GM23338 (cell line): Measurements from ENCODE around the gene POLR2H.

ENCODE experiments used
- CREB1 ChIP-seq: fragments of 250-450 bp; sonication (Bioruptor Pico); IDR thresholded peaks from 2 replicates; pipeline ENCODE4 v1.5.0; 2020; ENCODE audit warnings: low read depth, mild to moderate bottlenecking, moderate library complexity
- ETS1 ChIP-seq: IDR thresholded peaks from 2 replicates; pipeline ENCODE4 v1.6.1; 2016; ENCODE audit warnings: antibody characterized with exemption
- EZH2 ChIP-seq: fragments of 200-600 bp; sonication (generic); IDR thresholded peaks from one replicate; pipeline ENCODE4 v1.8.0; 2017; ENCODE audit warnings: antibody characterized with exemption, mild to moderate bottlenecking, low read depth; ENCODE audit not compliant: unreplicated experiment
- EZH2phosphoT487 ChIP-seq: fragments of 200-600 bp; sonication (generic); IDR thresholded peaks from one replicate; pipeline ENCODE4 v1.8.1; 2018; ENCODE audit warnings: antibody characterized with exemption; ENCODE audit not compliant: unreplicated experiment
- JUNB ChIP-seq: IDR thresholded peaks from one replicate; pipeline ENCODE4 v1.6.1; 2016; ENCODE audit warnings: antibody characterized with exemption; ENCODE audit not compliant: unreplicated experiment
- POLR2AphosphoS5 ChIP-seq: IDR thresholded peaks from 2 replicates; pipeline ENCODE4 v1.6.1; 2016; ENCODE audit warnings: antibody characterized with exemption, low read depth
- REST ChIP-seq: IDR thresholded peaks from one replicate; pipeline ENCODE4 v1.6.1; 2018; ENCODE audit warnings: antibody characterized with exemption; ENCODE audit not compliant: unreplicated experiment
- ZNF114 ChIP-seq: fragments of 250-450 bp; sonication (Bioruptor Pico); IDR thresholded peaks from 2 replicates; pipeline ENCODE4 v1.5.0; 2020; ENCODE audit warnings: mild to moderate bottlenecking, moderate library complexity
- ZNF331 ChIP-seq: fragments of 250-450 bp; sonication (Bioruptor Pico); IDR thresholded peaks from 2 replicates; pipeline ENCODE4 v1.5.0; 2020; ENCODE audit warnings: low read depth, mild to moderate bottlenecking, moderate library complexity
- ZNF462 ChIP-seq: fragments of 250-450 bp; sonication (Bioruptor Pico); IDR thresholded peaks from 2 replicates; pipeline ENCODE4 v1.5.0; 2020; ENCODE audit warnings: mild to moderate bottlenecking, moderate library complexity
- TF ChIP-seq, protein P1 (sequence below), 2 experiments: fragments of 200-600 bp in 1 of 2; sonication (generic) in 1 of 2; conservative IDR thresholded peaks; 2 replicates each; pipeline versions ENCODE4 v1.5.1 to v1.6.1; 2016 to 2017; ENCODE audit warnings: antibody characterized with exemption in 2 of 2, low read depth in 2 of 2, mild to moderate bottlenecking in 2 of 2, moderate library complexity in 1 of 2

GRCh38 chr3:184357248-184358123 is 4.0 kb upstream of the POLR2H start:
- TF ChIP-seq, protein P1, sequence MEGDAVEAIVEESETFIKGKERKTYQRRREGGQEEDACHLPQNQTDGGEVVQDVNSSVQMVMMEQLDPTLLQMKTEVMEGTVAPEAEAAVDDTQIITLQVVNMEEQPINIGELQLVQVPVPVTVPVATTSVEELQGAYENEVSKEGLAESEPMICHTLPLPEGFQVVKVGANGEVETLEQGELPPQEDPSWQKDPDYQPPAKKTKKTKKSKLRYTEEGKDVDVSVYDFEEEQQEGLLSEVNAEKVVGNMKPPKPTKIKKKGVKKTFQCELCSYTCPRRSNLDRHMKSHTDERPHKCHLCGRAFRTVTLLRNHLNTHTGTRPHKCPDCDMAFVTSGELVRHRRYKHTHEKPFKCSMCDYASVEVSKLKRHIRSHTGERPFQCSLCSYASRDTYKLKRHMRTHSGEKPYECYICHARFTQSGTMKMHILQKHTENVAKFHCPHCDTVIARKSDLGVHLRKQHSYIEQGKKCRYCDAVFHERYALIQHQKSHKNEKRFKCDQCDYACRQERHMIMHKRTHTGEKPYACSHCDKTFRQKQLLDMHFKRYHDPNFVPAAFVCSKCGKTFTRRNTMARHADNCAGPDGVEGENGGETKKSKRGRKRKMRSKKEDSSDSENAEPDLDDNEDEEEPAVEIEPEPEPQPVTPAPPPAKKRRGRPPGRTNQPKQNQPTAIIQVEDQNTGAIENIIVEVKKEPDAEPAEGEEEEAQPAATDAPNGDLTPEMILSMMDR (conservative IDR thresholded peaks at IDR 0.05; ENCODE audit: low read depth in 2 of 2): no peak
- TF ChIP-seq JUNB: no peak
- TF ChIP-seq CREB1 (CRISPR knock-in tag): no peak
- no peak for TF ChIP-seq EZH2phosphoT487
- TF ChIP-seq POLR2AphosphoS5: no peak
- TF ChIP-seq EZH2: no peak
- TF ChIP-seq REST: no peak
- no peak for TF ChIP-seq ZNF114 (CRISPR knock-in tag)
- TF ChIP-seq ETS1: no peak
- no peak for TF ChIP-seq ZNF462 (CRISPR knock-in tag)
- TF ChIP-seq ZNF331: no peak
